ELR (cell line): Measurements from ENCODE around the gene LGI1.

Experiments
- DNase-seq: peaks from one replicate; pipeline ENCODE4 v3.0.0-alpha.2; 2015; ENCODE audit warnings: low read depth

LGI1 gene

GRCh38 chr10:93757801-93758507, at the start of gene LGI1:
Gene LGI1, plus strand, starts transcription at chr10:93757936. Its CDS starts 209 bp downstream, at chr10:93758145.
- DNase-seq: no peak

DNA sequence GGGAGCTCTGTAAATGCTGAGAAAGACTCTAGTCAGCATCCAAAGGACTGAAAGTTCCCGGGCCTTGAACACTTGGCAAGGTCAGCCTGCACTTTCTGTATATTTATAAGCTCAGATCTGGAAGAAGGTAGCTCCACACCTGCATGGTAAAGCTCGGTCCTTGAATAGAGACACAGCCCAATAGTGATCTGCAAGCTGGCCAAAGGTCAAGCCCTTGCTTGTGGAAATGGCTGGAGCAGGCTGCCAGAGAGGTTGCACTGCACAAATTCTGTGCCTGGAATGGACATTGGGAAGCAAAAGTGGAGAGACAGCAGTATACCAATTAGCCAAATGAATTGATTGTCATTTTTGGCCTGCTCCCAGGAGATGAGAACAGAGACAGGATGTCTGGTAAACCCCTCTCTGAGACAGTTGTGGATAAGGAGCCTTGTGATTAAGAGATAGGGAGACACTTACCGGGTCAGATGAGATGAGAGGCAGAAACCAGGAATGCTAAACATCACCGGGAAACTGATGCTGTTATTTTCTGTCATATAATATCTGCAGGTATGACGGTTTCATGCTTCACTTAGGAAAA, 47.3 kb upstream of the LGI1 start:
- no peak for DNase-seq

- peak; percentile 63 for DNase-seq
Measured at GRCh38 chr10:93711891-93712290, 45.8 kb upstream of the LGI1 start.

DNA sequence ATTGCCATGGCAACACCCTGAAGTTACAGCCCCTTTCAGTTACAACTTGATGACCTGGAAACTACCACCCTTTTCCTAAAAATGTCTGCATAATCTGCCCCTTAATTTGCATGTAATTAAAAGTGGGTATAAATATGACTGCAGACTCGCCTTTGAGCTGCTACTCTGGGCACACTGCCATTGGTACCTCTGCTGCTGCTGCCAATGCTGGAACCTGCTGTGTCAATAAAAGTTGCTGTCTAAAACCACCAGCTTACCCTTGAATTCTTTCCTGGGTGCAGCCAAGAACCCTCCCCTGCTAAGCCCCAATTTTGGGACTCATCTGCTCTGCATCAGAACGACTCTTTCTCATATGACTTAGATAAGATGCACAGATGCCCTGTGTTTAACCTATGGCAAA, 45.1 kb upstream of the LGI1 start:
- DNase-seq: no peak

GRCh38 chr10:93715345-93715744, 42.4 kb upstream of the LGI1 start:
- DNase-seq: no peak

DNA sequence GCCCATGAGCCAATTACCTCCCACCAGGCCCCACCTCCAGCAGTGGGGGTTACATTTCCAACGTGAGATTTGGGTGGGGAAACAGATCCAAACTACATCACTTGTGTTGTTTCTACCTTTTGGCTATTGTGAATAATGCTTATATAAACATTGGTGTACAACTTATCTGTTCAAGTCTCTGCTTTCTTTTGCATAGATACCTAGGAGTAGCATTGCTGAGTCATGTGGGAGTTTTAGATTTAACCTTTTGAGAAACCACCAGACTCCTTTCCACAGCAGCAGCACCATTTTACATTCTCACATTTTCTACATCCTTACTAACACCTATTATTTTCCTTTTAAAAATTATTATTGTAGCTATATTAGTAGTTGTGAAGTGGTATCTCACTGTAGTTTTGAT, 41.0 kb upstream of the LGI1 start:
- DNase-seq: no peak

GRCh38 chr10:93718937-93719725, 38.6 kb upstream of the LGI1 start:
- peak; percentile 7 for DNase-seq

GRCh38 chr10:93719901-93720300, 37.8 kb upstream of the LGI1 start:
- DNase-seq: no peak

DNA sequence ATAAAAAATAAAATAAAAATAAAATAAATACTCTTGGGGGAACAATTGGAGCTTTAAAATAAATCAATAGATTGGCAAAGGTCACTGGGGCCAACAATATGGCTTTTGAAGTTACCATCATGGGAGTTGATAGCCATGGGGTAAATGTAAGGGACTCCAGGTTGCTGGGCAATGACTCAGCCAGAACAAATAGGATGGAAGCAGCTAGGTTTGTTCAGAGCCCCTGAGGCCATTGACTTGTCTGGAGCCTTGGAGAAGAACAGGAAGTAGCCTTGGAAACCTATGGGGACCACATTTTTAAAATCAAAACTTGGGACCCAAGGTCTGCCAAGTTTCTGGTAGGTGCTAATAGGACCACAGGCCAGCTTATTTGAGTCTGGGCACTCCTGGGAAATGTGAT, 35.2 kb upstream of the LGI1 start:
- peak; percentile 45 for DNase-seq

DNA sequence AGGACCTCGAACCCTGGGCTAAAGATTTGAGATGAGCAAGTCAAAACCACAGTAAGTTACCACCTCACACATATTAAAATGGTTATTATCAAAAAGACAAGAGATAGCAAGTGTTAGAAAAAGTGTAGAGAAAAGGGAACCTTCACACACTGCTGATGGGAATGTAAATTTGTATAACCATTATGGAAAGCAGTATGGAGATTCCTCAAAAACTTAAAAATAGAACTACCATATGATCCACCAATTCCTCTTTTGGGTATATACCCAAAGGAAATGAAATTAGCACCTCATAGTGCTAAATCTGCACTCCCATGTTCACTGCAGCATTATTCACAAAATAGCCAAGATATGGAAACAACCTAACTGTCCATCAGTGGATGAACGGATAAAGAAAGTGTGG, 34.6 kb upstream of the LGI1 start:
- DNase-seq: no peak

GRCh38 chr10:93726024-93726423, 31.7 kb upstream of the LGI1 start:
- no peak for DNase-seq

GRCh38 chr10:93741367-93741766, 16.4 kb upstream of the LGI1 start:
- no peak for DNase-seq

DNA sequence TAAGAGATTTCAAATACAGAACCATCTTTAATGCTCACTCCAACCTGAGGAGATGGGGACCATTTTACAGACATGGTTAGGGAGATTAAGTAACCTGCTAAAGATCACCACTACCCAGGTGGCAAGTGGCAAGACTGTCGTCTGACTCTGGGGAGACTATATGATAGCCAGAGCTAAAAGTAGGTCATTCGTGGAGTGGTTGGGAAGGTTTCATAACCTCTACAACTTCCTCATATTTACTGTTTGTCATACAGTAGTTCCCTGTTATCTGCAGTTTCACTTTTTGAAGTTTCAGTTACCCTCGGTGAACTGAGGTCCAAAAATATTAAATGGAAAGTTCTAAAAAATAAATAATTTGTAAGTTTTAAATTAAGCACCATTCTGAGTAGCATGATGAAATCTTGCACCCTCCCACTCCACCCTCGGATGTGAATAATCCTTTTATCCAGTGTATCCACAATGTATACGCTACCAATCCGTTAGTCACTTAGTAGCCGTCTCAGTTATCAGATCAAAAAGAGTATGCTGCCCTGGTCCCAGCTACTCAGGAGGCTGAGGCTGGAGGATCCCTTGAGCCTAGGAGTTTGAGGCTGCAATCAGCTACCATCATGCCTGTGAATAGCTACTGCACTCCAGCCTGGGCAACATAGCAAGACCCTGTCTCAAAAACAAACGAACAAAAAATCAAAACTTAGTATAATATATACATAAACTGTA, 14.9 kb upstream of the LGI1 start:
- DNase-seq: peak; percentile 47

GRCh38 chr10:93745408-93746065, 12.2 kb upstream of the LGI1 start:
- peak; percentile 57 for DNase-seq

GRCh38 chr10:93746844-93747284, 10.9 kb upstream of the LGI1 start:
- peak; percentile 99 for DNase-seq

- no peak for DNase-seq
Measured at GRCh38 chr10:93749218-93749799, 8.4 kb upstream of the LGI1 start.

DNA sequence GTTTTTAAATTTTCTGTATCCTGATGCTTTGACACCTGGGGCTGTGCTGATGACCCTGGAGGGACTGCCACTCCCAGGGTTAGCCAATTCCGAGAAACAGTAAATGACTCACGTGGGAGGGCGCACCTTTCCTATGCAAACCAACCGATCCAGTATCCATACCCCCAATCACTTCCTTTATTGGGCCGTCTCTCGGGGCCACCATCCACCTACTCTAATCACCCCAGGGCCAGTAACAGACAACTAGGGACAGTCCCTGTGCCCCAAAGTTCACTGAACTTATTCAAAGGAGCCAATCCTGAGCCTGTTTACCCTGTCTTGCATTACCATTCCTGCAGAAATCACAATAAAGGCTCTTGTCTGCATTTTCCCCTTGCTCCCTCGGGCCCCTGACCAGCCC, 6.6 kb upstream of the LGI1 start:
- no peak for DNase-seq

GRCh38 chr10:93751832-93752231, 5.9 kb upstream of the LGI1 start:
- DNase-seq: peak; percentile 59

DNA sequence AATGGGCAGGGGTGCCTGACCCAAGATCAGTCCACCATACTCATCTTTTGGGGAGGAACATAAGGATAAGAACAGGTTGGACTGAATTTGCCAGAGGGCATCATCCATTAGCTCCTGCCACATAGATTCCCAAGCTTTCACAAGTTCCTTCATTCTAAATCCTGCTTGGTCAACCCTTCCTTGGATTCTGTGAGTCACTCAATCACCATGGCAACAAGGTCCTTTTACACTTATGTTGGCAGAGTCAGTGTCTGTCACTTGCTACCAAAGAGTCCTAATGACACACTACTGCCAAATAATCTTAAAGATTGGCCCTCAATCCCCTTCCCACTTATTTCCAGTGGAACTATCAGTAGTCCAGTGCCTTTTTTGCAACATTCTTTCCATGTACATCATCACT, 5.0 kb upstream of the LGI1 start:
- DNase-seq: peak; percentile 81

DNA sequence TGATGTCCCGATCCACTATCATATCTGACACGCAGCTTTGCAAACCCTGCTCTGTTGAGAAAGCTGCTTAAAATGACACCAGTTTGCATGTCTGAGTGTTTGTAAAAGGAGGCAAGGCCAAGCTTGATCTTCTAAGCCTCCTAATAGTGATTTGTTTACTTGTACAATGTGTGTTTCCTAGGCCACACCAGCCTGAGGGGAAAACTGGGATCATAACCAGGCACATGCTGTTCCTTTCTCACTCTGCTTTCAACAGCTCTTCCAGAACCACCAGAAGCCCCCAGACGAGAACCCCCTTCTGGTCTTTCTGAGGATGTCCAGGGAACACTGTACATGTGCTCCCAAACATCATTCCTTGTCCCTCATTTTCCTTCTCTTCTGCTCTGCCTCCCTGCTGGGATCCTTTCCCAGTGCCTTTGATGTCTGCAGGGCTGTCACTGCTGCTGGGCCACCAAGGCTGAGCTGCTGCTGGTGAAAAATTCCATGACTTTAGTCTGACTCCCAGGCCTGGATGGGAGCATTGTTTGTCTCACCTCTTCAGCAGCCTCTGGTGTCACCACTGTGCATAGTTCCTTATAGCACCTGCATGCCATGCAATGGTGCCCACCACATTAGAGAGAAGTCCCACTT, 4.0 kb upstream of the LGI1 start:
- no peak for DNase-seq

DNA sequence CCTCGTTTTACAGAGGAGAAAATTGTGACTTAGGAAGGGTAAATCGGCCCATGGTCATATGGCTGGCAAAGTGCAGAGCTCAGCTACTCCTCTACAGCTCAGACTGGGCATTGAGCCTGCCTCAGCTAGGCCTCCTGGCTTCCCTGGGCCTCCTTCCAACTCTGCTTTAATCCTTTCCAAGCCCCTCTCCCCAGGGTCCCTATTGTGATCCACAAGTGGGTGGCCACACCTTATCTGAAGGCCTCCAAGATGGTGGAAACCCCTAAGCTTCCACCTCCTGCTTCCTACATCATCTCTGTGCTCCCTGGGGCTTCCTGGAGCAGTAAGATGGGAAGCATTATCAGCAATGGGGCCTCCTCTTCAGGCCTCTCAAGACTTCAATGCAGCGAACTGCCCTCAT, 3.0 kb upstream of the LGI1 start:
- no peak for DNase-seq
